Endothelial cell of umbilical vein (primary cell): ENCODE measurements around the gene ATAT1.

ENCODE experiments used
- FOS ChIP-seq: IDR thresholded peaks from 2 replicates; pipeline ENCODE4 v1.6.1; 2011; ENCODE audit warnings: mild to moderate bottlenecking, low read length, moderate library complexity, borderline replicate concordance; ENCODE audit not compliant: insufficient read depth
- MYC ChIP-seq: IDR thresholded peaks from one replicate; pipeline ENCODE4 v1.6.1; 2011; ENCODE audit warnings: mild to moderate bottlenecking, low read depth, low read length
- POLR2A ChIP-seq: IDR thresholded peaks from 2 replicates; pipeline ENCODE4 v1.6.1; 2012; ENCODE audit warnings: low read depth, mild to moderate bottlenecking, control low read depth, low read length
- POLR2AphosphoS5 ChIP-seq: IDR thresholded peaks from 2 replicates; pipeline ENCODE4 v1.6.1; 2012; ENCODE audit warnings: low read depth, mild to moderate bottlenecking, control low read depth, low read length, moderate library complexity; ENCODE audit not compliant: insufficient read depth
- TF ChIP-seq, protein P1 (sequence below), 2 donors: IDR thresholded peaks; 1 replicate in 1 of 2; 2 replicates in 1 of 2; pipeline ENCODE4 v1.5.1; 2011; ENCODE audit warnings: low read length in 2 of 2, mild to moderate bottlenecking in 2 of 2, moderate library complexity in 2 of 2, control low read depth in 1 of 2, inconsistent platforms in 1 of 2, low read depth in 1 of 2; ENCODE audit not compliant: insufficient read depth in 1 of 2; ENCODE audit errors: extremely low read depth in 1 of 2

DNA sequence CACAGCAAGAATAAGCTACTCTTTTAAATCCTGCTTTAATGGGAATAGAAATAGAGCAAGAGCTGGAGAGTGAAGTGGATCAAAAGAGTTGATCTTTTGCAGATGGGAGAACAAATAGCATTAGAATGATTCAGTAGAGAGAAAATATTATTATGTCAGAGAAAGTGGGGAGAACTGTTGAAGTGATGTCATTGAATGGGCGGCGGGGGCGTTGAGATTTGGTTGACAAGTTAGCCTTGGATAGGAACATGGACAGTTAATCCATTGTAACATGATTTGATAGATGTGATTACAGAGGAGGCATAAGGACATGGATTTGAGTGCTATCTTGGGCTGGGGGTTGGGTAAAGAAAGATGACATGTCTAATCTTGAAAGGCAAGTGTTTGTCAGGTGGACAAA, 9.2 kb downstream of the ATAT1 start:
- no peak for TF ChIP-seq POLR2A
- TF ChIP-seq, protein P1, sequence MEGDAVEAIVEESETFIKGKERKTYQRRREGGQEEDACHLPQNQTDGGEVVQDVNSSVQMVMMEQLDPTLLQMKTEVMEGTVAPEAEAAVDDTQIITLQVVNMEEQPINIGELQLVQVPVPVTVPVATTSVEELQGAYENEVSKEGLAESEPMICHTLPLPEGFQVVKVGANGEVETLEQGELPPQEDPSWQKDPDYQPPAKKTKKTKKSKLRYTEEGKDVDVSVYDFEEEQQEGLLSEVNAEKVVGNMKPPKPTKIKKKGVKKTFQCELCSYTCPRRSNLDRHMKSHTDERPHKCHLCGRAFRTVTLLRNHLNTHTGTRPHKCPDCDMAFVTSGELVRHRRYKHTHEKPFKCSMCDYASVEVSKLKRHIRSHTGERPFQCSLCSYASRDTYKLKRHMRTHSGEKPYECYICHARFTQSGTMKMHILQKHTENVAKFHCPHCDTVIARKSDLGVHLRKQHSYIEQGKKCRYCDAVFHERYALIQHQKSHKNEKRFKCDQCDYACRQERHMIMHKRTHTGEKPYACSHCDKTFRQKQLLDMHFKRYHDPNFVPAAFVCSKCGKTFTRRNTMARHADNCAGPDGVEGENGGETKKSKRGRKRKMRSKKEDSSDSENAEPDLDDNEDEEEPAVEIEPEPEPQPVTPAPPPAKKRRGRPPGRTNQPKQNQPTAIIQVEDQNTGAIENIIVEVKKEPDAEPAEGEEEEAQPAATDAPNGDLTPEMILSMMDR (IDR thresholded peaks at IDR 0.05; ENCODE audit: extremely low read depth in 1 of 2, insufficient read depth in 1 of 2, low read depth in 1 of 2, low read length in 2 of 2) = no peak
- no peak for TF ChIP-seq MYC
- no peak for TF ChIP-seq POLR2AphosphoS5
- no peak for TF ChIP-seq FOS
